Pancreas (tissue), 10 donors: ENCODE data around the gene DRGX. TPM values are rescaled to one million over a fixed set of nuclear protein-coding genes. Genes with fewer than 3 reads are reported as not detected.

ENCODE experiments used
- ATAC-seq, 4 donors: fragments of 200-7000 bp; cut with Tn5 transposase; one replicate each; pipeline versions ENCODE4 v1.8.0 to v1.9.1; 2020; ENCODE audit warnings: mild to moderate bottlenecking in 4 of 4, moderate library complexity in 4 of 4
- DNase-seq, 6 donors: peaks; one replicate each; pipeline ENCODE4 v3.0.0-alpha.2; 2020
- FAIRE-seq: peaks from 2 replicates; lab custom pipeline; 2012; peaks lifted over from hg19 to GRCh38; lab: Jason Lieb, UNC
- H3K27ac ChIP-seq, 4 donors: fragments of 200-600 bp; sonication (generic); 1 replicate in 3 of 4; 2 replicates in 1 of 4; pipeline versions ENCODE4 v1.5.0 to v1.8.0; 2020
- H3K27me3 ChIP-seq, 4 donors: fragments of 200-600 bp; one replicate each; pipeline ENCODE4 v1.8.0; 2021
- H3K36me3 ChIP-seq, 3 donors: fragments of 200-600 bp; sonication (generic) in 1 of 3; one replicate each; pipeline versions ENCODE4 v1.5.0 to v1.8.0; 2020 to 2021
- H3K4me1 ChIP-seq, 3 donors: fragments of 200-600 bp; one replicate each; pipeline ENCODE4 v1.8.0; 2021
- H3K4me3 ChIP-seq, 4 donors: fragments of 200-600 bp; sonication (generic) in 2 of 4; one replicate each; pipeline versions ENCODE4 v1.5.0 to v1.8.0; 2020 to 2021
- H3K9me3 ChIP-seq, 4 donors: fragments of 200-600 bp; one replicate each; pipeline ENCODE4 v1.8.0; 2021
- CTCF ChIP-seq, 4 donors: fragments of 200-600 bp; sonication (generic) in 3 of 4; IDR thresholded peaks; one replicate each; pipeline versions ENCODE4 v1.5.0 to v1.8.0; 2021; ENCODE audit warnings: antibody characterized with exemption in 4 of 4
- WGBS, 2 donors: extraction: QIAGEN DNeasy Blood & Tissue Kit; methylation state at CpG; one replicate each; pipeline ENCODE4 v1.1.7; 2013; 5-methylcytosine and 5-hydroxymethylcytosine counted together
- intact Hi-C, 3 donors: fragments of 100-400 bp; cut with DNase I; formaldehyde crosslinking; loops; one replicate each; pipeline versions ENCODE4 v1.11.1 to v1.14.2; 2022
- polyA plus RNA-seq, 2 donors: library from polyadenylated mRNA; stranded (reverse); fragments of 200-250 nt; gene quantifications; one replicate each; pipeline ENCODE4 v1.2.3, GENCODE V29; 2013
- total RNA-seq, 6 donors: library from RNA; stranded (reverse); fragmentation: NEBNext Ultra II Directional in 4 of 6; extraction: Animal tissue kit (Norgen Biotek cat#: 25700) in 4 of 6; gene quantifications; one replicate each; pipeline versions ENCODE4 v1.2.1 to v1.2.4, GENCODE V29; 2021 to 2023
- donor health status: healthy with polysubstance abuse.
- donor health status: DM: no; HTN: no; CAD: no; lungs with moderate emphysema.
- donor health status: DM: no; HTN: no; CAD: no.
- donor health status: control.
- donor health status: control.
- donor health status: Bipolar disorder and iron deficiency.
- donor health status: DM: yes; HTN: yes; CAD: no.
- donor health status: DM: no; HTN: no; CAD: no.
- donor health status: DM: no; HTN: no; CAD: no.
- donor health status: DM: yes; HTN: yes; CAD: no.

DRGX gene
- total and polyA plus RNA-seq, 8 donors, result not detected

GRCh38 chr10:49435225-49435624, 39.3 kb upstream of the DRGX start:
- 44 to 50% methylated on average over 2 of the region's 2 CpGs for WGBS, 2 donors
- H3K36me3 ChIP-seq, result no peaks in the 10 kb centered on the region
- H3K27ac ChIP-seq, result no peak overlapping the region
- no peak for DNase-seq
- TF ChIP-seq CTCF (IDR thresholded peaks at IDR 0.05), result no peak
- no peaks in the 10 kb centered on the region for H3K27me3 ChIP-seq
- intact Hi-C loops, result no loop called here
- ATAC-seq, result peak in 2 of 4 donors; percentile 52 to 66
- no peaks in the 10 kb centered on the region for H3K9me3 ChIP-seq
- H3K4me3 ChIP-seq, result no peak overlapping the region
- no peaks in the 10 kb centered on the region for H3K4me1 ChIP-seq
- FAIRE-seq, result no peak

GRCh38 chr10:49433069-49433468, 37.2 kb upstream of the DRGX start:
- no peak for ATAC-seq
- WGBS, 2 donors, result 91 to 95% methylated on average over 2 of the region's 2 CpGs

GRCh38 chr10:49431426-49431825, 35.5 kb upstream of the DRGX start:
- Histone ChIP-seq H3K4me3 (no peak overlapping the region), H3K4me1 (no peaks in the 10 kb centered on the region), H3K9me3 (no peaks in the 10 kb centered on the region), H3K27me3 (no peaks in the 10 kb centered on the region), H3K36me3 (no peaks in the 10 kb centered on the region), H3K27ac (no peak overlapping the region)
- no peak for TF ChIP-seq CTCF (IDR thresholded peaks at IDR 0.05)
- ATAC-seq (no peak), FAIRE-seq (no peak), DNase-seq (no peak)
- intact Hi-C loops, result no loop called here
- WGBS, 2 donors, result 85 to 92% methylated on average over 2 of the region's 2 CpGs

More at GRCh38 chr10:49433069-49433468, 37.2 kb upstream of the DRGX start:
- Histone ChIP-seq H3K9me3 (no peaks in the 10 kb centered on the region), H3K4me1 (no peaks in the 10 kb centered on the region), H3K27ac (no peak overlapping the region), H3K27me3 (no peaks in the 10 kb centered on the region), H3K4me3 (no peak overlapping the region), H3K36me3 (no peaks in the 10 kb centered on the region)
- FAIRE-seq, result no peak
- intact Hi-C loops, result no loop called here
- no peak for TF ChIP-seq CTCF (IDR thresholded peaks at IDR 0.05)
- no peak for DNase-seq

GRCh38 chr10:49429458-49429857, 33.6 kb upstream of the DRGX start:
- no peak for ATAC-seq

More at GRCh38 chr10:49429458-49429857, 33.6 kb upstream of the DRGX start:
- no peak for TF ChIP-seq CTCF (IDR thresholded peaks at IDR 0.05)
- Histone ChIP-seq H3K9me3 (no peaks in the 10 kb centered on the region), H3K36me3 (no peaks in the 10 kb centered on the region), H3K4me3 (no peak overlapping the region), H3K4me1 (no peaks in the 10 kb centered on the region), H3K27ac (no peak overlapping the region), H3K27me3 (no peaks in the 10 kb centered on the region)
- intact Hi-C loops, result no loop called here
- WGBS, 2 donors, result 84 to 90% methylated on average over 5 of the region's 5 CpGs
- DNase-seq (no peak), FAIRE-seq (no peak)
